PFSK-1 (cell line): Measurements from ENCODE around the gene DOK5.

Experiments
- FOXP2 ChIP-seq: optimal IDR thresholded peaks from 2 replicates; pipeline ENCODE3; 2011; ENCODE audit warnings: borderline replicate concordance, control low read depth, inconsistent platforms; ENCODE audit not compliant: insufficient read depth; ENCODE audit errors: extremely low read length, extremely low read depth
- POLR2AphosphoS5 ChIP-seq: IDR thresholded peaks from 2 replicates; pipeline ENCODE4 v1.6.1; 2012; ENCODE audit warnings: low read depth, mild to moderate bottlenecking, control low read depth, low read length, moderate library complexity
- REST ChIP-seq, 2 experiments: IDR thresholded peaks; 2 replicates each; pipeline versions ENCODE4 v1.6.1 to v1.8.0; 2011 to 2012; ENCODE audit warnings: low read depth in 2 of 2, low read length in 2 of 2, control low read depth in 1 of 2, inconsistent platforms in 1 of 2, mild to moderate bottlenecking in 1 of 2, moderate library complexity in 1 of 2; ENCODE audit not compliant: insufficient read depth in 1 of 2
- SIN3A ChIP-seq: IDR thresholded peaks from 2 replicates; pipeline ENCODE4 v1.6.1; 2012; ENCODE audit warnings: mild to moderate bottlenecking, low read length, moderate library complexity, borderline replicate concordance; ENCODE audit not compliant: insufficient read depth
- TAF1 ChIP-seq: IDR thresholded peaks from 2 replicates; pipeline ENCODE4 v1.6.1; 2012; ENCODE audit warnings: low read length, control low read depth, borderline replicate concordance; ENCODE audit not compliant: insufficient read depth

DOK5 gene

GRCh38 chr20:54620611-54621010 lies 145.2 kb downstream of the DOK5 start:
- TF ChIP-seq TAF1 (no peak), SIN3A (no peak), FOXP2 (no peak), REST (IDR thresholded peaks at IDR 0.05; ENCODE audit: insufficient read depth in 1 of 2, low read depth in 2 of 2, low read length in 2 of 2) (no peak), POLR2AphosphoS5 (no peak)

- no peak for TF ChIP-seq REST (IDR thresholded peaks at IDR 0.05; ENCODE audit: insufficient read depth in 1 of 2, low read depth in 2 of 2, low read length in 2 of 2)
Measured at GRCh38 chr20:54622333-54623295, 147.2 kb downstream of the DOK5 start.

- TF ChIP-seq REST (IDR thresholded peaks at IDR 0.05; ENCODE audit: insufficient read depth in 1 of 2, low read depth in 2 of 2, low read length in 2 of 2) (no peak), POLR2AphosphoS5 (no peak), TAF1 (no peak), SIN3A (no peak), FOXP2 (no peak)
Measured at GRCh38 chr20:54623991-54624569, 148.7 kb downstream of the DOK5 start.

GRCh38 chr20:54624706-54625390 lies 149.5 kb downstream of the DOK5 start:
- TF ChIP-seq TAF1 (no peak), REST (IDR thresholded peaks at IDR 0.05; ENCODE audit: insufficient read depth in 1 of 2, low read depth in 2 of 2, low read length in 2 of 2) (no peak), POLR2AphosphoS5 (no peak), SIN3A (no peak), FOXP2 (no peak)
